Measurements from ENCODE around the gene SDHB.

Gene SDHB

DNA sequence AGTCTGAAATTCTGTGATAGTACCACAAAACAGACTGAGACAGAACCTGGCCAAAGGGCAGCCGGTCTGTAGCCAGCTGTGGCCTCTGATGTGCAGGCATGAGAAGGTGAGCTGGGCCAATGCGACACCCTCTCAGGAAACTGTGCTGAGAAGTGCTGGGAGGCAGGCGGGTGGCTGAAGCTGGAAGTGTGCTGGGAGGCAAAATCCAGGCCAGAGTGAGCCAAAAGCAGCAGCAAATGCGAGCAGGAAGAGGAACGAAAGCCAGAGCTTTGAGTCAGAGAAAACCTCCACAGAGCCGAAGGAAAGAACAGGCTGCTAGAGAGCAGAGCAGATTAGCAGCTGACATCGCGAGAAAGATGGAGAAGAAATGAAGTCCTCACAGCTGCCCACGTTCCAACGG, 31.9 kb downstream of the SDHB start:
- Mint-ChIP-seq H3K27ac (no peak overlapping the region), H3K36me3 (ENCODE audit: low read depth) (peaks cover 58% of the 10 kb centered on the region), H3K4me3 (no peak overlapping the region), H3K9me3 (no peaks in the 10 kb centered on the region), H3K27me3 (ENCODE audit: low read depth) (no peaks in the 10 kb centered on the region), H3K4me1 (peaks cover 5% of the 10 kb centered on the region)
- TF ChIP-seq, protein P1, sequence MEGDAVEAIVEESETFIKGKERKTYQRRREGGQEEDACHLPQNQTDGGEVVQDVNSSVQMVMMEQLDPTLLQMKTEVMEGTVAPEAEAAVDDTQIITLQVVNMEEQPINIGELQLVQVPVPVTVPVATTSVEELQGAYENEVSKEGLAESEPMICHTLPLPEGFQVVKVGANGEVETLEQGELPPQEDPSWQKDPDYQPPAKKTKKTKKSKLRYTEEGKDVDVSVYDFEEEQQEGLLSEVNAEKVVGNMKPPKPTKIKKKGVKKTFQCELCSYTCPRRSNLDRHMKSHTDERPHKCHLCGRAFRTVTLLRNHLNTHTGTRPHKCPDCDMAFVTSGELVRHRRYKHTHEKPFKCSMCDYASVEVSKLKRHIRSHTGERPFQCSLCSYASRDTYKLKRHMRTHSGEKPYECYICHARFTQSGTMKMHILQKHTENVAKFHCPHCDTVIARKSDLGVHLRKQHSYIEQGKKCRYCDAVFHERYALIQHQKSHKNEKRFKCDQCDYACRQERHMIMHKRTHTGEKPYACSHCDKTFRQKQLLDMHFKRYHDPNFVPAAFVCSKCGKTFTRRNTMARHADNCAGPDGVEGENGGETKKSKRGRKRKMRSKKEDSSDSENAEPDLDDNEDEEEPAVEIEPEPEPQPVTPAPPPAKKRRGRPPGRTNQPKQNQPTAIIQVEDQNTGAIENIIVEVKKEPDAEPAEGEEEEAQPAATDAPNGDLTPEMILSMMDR (IDR thresholded peaks at IDR 0.05; ENCODE audit: unreplicated experiment in 3 of 3): no peak

DNA sequence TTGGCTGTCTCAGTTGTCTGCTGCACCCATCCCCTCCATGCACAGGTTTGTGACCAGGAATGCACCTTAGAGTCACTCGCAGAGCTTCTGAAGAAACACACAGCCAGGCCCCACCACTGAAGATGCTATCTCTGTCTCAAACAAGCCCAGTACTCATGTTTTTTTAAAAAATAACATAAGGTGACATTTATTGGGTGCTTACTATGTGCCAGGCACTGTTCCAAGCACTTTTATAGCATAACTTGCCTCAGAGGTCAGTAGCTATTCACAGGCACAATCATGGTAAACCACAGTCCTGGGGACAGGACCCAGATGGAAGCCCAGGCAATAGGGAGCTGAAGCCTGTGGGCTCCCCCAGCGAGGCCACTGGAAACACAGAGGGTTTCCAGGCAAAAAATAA, 33.3 kb downstream of the SDHB start:
- Mint-ChIP-seq H3K4me3 (no peak overlapping the region), H3K4me1 (peaks cover 5% of the 10 kb centered on the region), H3K27me3 (ENCODE audit: low read depth) (no peaks in the 10 kb centered on the region)

DNA sequence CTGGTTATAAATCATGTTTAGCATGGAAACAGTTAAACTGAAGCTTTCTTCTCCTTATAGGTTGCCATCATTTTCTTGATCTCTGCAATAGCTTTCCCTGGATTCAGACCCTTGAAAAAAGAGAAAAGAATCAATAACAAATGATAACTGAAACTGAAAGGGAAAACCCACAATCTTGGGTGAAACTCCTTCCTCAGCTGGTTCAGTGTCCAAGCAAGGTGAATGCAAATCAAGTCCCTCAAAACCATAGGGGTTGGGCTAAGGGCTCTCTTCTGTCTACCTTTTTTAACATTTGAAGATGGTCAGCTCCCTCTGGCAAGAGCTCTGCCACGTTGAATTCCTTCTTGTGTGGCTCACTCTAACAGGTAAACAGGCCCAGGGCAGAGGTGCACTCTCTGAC, 35.0 kb downstream of the SDHB start:
- Mint-ChIP-seq H3K9me3 (no peaks in the 10 kb centered on the region), H3K4me1 (peaks cover 5% of the 10 kb centered on the region), H3K27me3 (ENCODE audit: low read depth) (no peaks in the 10 kb centered on the region), H3K36me3 (ENCODE audit: low read depth) (peaks cover 57% of the 10 kb centered on the region), H3K27ac (peak overlapping the region in 1 of 3 experiments; percentile 4), H3K4me3 (no peak overlapping the region)
- TF ChIP-seq, protein P1 (IDR thresholded peaks at IDR 0.05; ENCODE audit: unreplicated experiment in 3 of 3): no peak

More for the DNA sequence above, 33.3 kb downstream of the SDHB start:
- no peaks in the 10 kb centered on the region for H3K9me3 Mint-ChIP-seq
- peaks cover 61% of the 10 kb centered on the region for H3K36me3 Mint-ChIP-seq (ENCODE audit: low read depth)
- TF ChIP-seq, protein P1 (IDR thresholded peaks at IDR 0.05; ENCODE audit: unreplicated experiment in 3 of 3): no peak
- H3K27ac Mint-ChIP-seq: no peak overlapping the region

DNA sequence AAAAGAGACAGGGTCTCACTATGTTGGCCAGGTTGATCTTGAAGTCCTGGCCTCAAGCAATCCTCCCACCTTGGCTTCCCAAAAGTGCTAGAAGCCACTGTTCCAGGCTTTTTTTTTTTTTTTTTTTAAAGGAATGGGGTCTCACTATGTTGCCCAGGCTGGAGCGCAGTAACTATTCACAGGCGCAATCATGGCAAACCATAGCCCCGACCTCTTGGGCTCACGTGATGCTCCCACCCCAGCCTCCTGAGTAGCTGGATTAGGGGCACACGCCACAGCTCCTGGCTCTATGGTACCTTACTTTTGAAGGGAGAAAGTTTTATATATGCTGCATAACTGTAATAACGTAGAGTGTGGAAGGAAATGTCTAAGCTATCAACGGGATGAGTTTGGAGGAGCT, 36.4 kb downstream of the SDHB start:
- Mint-ChIP-seq H3K36me3 (ENCODE audit: low read depth) (peaks cover 43% of the 10 kb centered on the region), H3K4me3 (no peak overlapping the region), H3K27me3 (ENCODE audit: low read depth) (no peaks in the 10 kb centered on the region), H3K4me1 (peaks cover 4% of the 10 kb centered on the region), H3K27ac (no peak overlapping the region), H3K9me3 (no peaks in the 10 kb centered on the region)
- TF ChIP-seq, protein P1 (IDR thresholded peaks at IDR 0.05; ENCODE audit: unreplicated experiment in 3 of 3): no peak

DNA sequence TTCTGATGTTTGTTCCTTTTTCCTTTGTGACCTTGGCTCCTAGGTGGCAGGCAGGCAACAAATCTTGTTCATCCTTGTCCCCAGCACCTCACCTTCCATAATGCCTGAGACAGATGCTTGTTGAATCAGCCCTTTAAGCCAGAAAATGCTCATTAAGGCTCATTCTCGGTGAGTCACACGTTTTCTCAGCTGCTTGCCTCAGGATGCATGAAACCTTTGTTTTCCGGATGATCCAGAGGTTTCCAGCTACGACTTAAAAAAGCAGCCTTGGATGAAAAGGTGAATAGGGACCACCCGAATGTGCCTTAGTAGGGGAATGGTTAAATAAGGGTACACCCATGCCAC, 37.5 kb downstream of the SDHB start:
- no peak overlapping the region for H3K4me3 Mint-ChIP-seq
- TF ChIP-seq, protein P1 (IDR thresholded peaks at IDR 0.05; ENCODE audit: unreplicated experiment in 3 of 3): no peak

DNA sequence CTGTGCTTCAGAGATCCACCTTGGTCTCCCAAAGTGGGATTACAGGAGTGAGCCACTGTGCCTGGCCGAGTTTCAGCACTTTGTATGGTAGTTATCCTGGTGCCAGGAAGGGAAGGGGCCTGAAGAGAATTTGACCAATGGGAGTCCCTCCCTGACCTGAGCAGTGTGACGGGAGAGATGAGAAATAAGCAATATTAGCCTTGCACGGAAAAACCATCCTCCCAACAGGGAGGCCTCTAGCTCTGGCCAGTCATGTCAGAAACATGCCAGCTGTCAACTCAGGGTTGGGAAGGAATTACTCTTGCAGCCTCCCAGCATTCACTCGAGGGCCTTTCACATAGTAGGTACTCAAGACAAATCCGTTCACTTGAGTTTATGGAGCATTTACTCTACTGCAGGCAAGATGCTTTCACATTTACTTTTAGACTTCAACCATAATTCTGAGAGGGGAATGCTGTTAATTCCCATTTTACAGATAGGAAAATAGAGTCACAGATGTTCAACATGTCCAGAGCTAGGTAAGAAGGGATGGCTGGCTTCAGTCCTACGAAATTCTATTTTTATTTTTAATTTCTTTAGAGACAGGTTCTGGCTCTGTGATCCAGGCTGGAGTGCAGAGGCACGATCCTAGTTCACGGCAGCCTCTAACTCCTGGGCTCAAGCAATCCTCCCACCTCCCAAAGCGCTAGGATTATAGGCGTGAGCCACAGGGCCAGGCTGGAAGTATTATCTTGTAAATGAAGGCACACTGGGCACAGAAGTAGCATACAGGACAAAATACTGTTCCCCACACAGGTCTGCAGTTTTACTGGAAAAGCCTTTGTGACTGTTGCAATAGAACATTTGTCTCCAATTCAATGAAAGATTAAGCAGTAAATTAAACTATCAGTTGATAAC, 38.9 kb downstream of the SDHB start:
- TF ChIP-seq, protein P1 (IDR thresholded peaks at IDR 0.05; ENCODE audit: unreplicated experiment in 3 of 3): no peak
- Mint-ChIP-seq H3K27me3 (ENCODE audit: low read depth) (no peaks in the 10 kb centered on the region), H3K36me3 (ENCODE audit: low read depth) (peaks cover 27% of the 10 kb centered on the region), H3K27ac (no peak overlapping the region), H3K4me1 (peaks cover 5% of the 10 kb centered on the region), H3K4me3 (no peak overlapping the region), H3K9me3 (no peaks in the 10 kb centered on the region)

More for the DNA sequence above, 37.5 kb downstream of the SDHB start:
- H3K27me3 Mint-ChIP-seq (ENCODE audit: low read depth): no peaks in the 10 kb centered on the region
- peaks cover 5% of the 10 kb centered on the region for H3K4me1 Mint-ChIP-seq
- H3K27ac Mint-ChIP-seq: peak overlapping the region; percentile 16 to 30 (median 23)
- peaks cover 37% of the 10 kb centered on the region for H3K36me3 Mint-ChIP-seq (ENCODE audit: low read depth)
- H3K9me3 Mint-ChIP-seq: no peaks in the 10 kb centered on the region

All from nephron (organoid).